ENCODE results near the gene MLLT1. TPM values are rescaled to one million over a fixed set of nuclear protein-coding genes. Genes with fewer than 3 reads are reported as not detected.

Gene MLLT1
- total RNA-seq, 2 experiments from 2014 or later, result 17.5 to 56.0 TPM

GRCh38 chr19:6228551-6229215 lies 51.1 kb downstream of the MLLT1 start:
- DNase-seq (ENCODE audit: low spot score), result no peak
- no peak overlapping the region for H3K4me2 ChIP-seq (ENCODE audit: low read length)
- no peaks in the 10 kb centered on the region for H3K9me3 ChIP-seq (ENCODE audit: low read length)
- H3K27ac ChIP-seq (ENCODE audit: low read depth, low read length, poor library complexity, severe bottlenecking), result no peak overlapping the region
- no peaks in the 10 kb centered on the region for H3K4me1 ChIP-seq (ENCODE audit: insufficient read depth, low read length, poor library complexity, severe bottlenecking)
- CTCF ChIA-PET (ENCODE audit: unreplicated experiment), result no interaction called here
- TF ChIP-seq EZH2phosphoT487 (IDR thresholded peaks at IDR 0.05; ENCODE audit: borderline replicate concordance, low read depth, low read length), result no peak
- TF ChIP-seq, protein P1, sequence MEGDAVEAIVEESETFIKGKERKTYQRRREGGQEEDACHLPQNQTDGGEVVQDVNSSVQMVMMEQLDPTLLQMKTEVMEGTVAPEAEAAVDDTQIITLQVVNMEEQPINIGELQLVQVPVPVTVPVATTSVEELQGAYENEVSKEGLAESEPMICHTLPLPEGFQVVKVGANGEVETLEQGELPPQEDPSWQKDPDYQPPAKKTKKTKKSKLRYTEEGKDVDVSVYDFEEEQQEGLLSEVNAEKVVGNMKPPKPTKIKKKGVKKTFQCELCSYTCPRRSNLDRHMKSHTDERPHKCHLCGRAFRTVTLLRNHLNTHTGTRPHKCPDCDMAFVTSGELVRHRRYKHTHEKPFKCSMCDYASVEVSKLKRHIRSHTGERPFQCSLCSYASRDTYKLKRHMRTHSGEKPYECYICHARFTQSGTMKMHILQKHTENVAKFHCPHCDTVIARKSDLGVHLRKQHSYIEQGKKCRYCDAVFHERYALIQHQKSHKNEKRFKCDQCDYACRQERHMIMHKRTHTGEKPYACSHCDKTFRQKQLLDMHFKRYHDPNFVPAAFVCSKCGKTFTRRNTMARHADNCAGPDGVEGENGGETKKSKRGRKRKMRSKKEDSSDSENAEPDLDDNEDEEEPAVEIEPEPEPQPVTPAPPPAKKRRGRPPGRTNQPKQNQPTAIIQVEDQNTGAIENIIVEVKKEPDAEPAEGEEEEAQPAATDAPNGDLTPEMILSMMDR (conservative IDR thresholded peaks at IDR 0.05; ENCODE audit: low read length), result no peak
- H3K4me3 ChIP-seq (ENCODE audit: low read depth, low read length, poor library complexity, severe bottlenecking), result no peak overlapping the region
- no peaks in the 10 kb centered on the region for H3K9me2 ChIP-seq (ENCODE audit: insufficient read depth, low read length)
- H4K20me1 ChIP-seq (ENCODE audit: insufficient read depth, low read length), result no peaks in the 10 kb centered on the region
- no TSS peak for BruUV-seq (replicated peaks)
- peaks cover 49% of the 10 kb centered on the region; the same call in 1 of the 2 replicates for H3K36me3 ChIP-seq (ENCODE audit: insufficient read depth, low read length)
- POLR2A ChIA-PET, result interaction anchor here (0.6 kb wide), 1 partner anchor 519 kb away, joined by 5 read pairs; no protein-coding TSS in a partner anchor
- no peak overlapping the region for H2AFZ ChIP-seq (ENCODE audit: low read length)
- no peaks in the 10 kb centered on the region for H3K79me2 ChIP-seq (ENCODE audit: insufficient read depth, low read depth, low read length)
- intact Hi-C loops (cut with micrococcal nuclease; ENCODE audit: unreplicated experiment), result no loop called here

DNA sequence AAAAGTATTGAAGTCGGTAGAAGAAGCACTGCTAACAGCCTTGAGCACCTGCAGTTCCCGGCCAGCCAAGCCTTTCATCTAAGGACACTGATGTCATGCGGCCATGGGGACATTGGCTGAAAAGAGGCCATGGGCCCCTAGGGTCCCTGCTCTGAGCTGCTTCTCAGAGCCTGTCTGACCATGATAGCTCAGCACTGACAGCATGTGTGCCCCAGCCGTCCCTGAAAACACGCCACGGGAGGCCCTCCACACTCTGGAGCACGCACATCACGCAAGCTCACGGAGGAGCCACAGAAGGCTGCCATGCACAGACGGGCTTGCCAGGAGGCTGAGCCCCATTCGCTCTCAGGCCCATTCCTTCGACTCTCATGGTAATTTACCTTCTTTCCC lies 51.8 kb downstream of the MLLT1 start:
- TF ChIP-seq, protein P1 (conservative IDR thresholded peaks at IDR 0.05; ENCODE audit: low read length), result no peak
- Histone ChIP-seq H3K4me1 (ENCODE audit: insufficient read depth, low read length, poor library complexity, severe bottlenecking) (no peaks in the 10 kb centered on the region), H3K79me2 (ENCODE audit: insufficient read depth, low read depth, low read length) (no peaks in the 10 kb centered on the region), H3K4me2 (ENCODE audit: low read length) (no peak overlapping the region), H3K9me2 (ENCODE audit: insufficient read depth, low read length) (no peaks in the 10 kb centered on the region), H3K36me3 (ENCODE audit: insufficient read depth, low read length) (peaks cover 49% of the 10 kb centered on the region; the same call in 1 of the 2 replicates), H3K4me3 (ENCODE audit: low read depth, low read length, poor library complexity, severe bottlenecking) (no peak overlapping the region), H2AFZ (ENCODE audit: low read length) (no peak overlapping the region), H3K27ac (ENCODE audit: low read depth, low read length, poor library complexity, severe bottlenecking) (no peak overlapping the region), H3K9me3 (ENCODE audit: low read length) (no peaks in the 10 kb centered on the region), H4K20me1 (ENCODE audit: insufficient read depth, low read length) (no peaks in the 10 kb centered on the region)
- CTCF ChIA-PET (ENCODE audit: unreplicated experiment), result no interaction called here
- DNase-seq (ENCODE audit: low spot score), result no peak
- no TSS peak for BruUV-seq (replicated peaks)
- intact Hi-C loops (cut with micrococcal nuclease; ENCODE audit: unreplicated experiment), result no loop called here
- POLR2A ChIA-PET, result interaction anchor here (0.6 kb wide), 1 partner anchor 518 kb away, joined by 5 read pairs; no protein-coding TSS in a partner anchor

- no peaks in the 10 kb centered on the region for H4K20me1 ChIP-seq (ENCODE audit: insufficient read depth, low read length)
- no peaks in the 10 kb centered on the region for H3K79me2 ChIP-seq (ENCODE audit: insufficient read depth, low read depth, low read length)
- ChIA-PET CTCF (ENCODE audit: unreplicated experiment) (no interaction called here), POLR2A (no interaction called here)
- no peaks in the 10 kb centered on the region for H3K4me1 ChIP-seq (ENCODE audit: insufficient read depth, low read length, poor library complexity, severe bottlenecking)
- H3K4me2 ChIP-seq (ENCODE audit: low read length), result no peak overlapping the region
- BruUV-seq (replicated peaks), result no TSS peak
- no peak overlapping the region for H3K27ac ChIP-seq (ENCODE audit: low read depth, low read length, poor library complexity, severe bottlenecking)
- no peak overlapping the region for H2AFZ ChIP-seq (ENCODE audit: low read length)
- TF ChIP-seq, protein P1 (conservative IDR thresholded peaks at IDR 0.05; ENCODE audit: low read length), result no peak
- TF ChIP-seq EZH2phosphoT487 (IDR thresholded peaks at IDR 0.05; ENCODE audit: borderline replicate concordance, low read depth, low read length), result no peak
- H3K9me3 ChIP-seq (ENCODE audit: low read length), result no peaks in the 10 kb centered on the region
- intact Hi-C loops (cut with micrococcal nuclease; ENCODE audit: unreplicated experiment), result no loop called here
- DNase-seq (ENCODE audit: low spot score), result no peak
- H3K4me3 ChIP-seq (ENCODE audit: low read depth, low read length, poor library complexity, severe bottlenecking), result no peak overlapping the region
- H3K36me3 ChIP-seq (ENCODE audit: insufficient read depth, low read length), result peaks cover 49% of the 10 kb centered on the region; the same call in 1 of the 2 replicates
- no peaks in the 10 kb centered on the region for H3K9me2 ChIP-seq (ENCODE audit: insufficient read depth, low read length)
Measured at GRCh38 chr19:6227156-6227935, 52.4 kb downstream of the MLLT1 start.

Data from OCI-LY7 (cell line).